Stimulated activated CD4-positive, alpha-beta T cell treated with anti-CD3 and anti-CD28 coated beads, Interleukin-4, amount 100 ng/mL, for 24 hours (primary cell): ENCODE data around the gene MKLN1.

Experiments used
- DNase-seq: peaks from one replicate; pipeline ENCODE4 v3.0.0-alpha.2; 2020

The MKLN1 gene

DNA sequence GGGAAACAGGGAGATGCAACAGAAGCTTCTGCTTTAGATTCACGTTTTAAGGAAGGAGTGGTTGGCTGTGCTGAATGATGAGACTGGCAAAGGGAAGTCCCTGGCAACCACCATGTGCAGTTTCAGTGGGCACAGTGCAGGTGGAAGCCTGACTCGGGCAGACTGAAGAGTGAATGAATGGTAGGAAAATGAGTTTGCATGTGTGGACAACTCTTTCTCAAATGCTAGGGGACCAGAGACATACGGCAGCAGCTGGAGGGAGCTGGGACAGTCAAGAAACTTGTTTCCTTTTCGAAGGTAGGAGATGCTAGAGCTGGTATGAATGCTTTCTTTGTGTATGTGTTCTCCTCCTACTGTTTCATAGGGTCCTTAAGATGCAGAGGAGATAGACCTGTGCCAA, 199.8 kb downstream of the MKLN1 start:
- DNase-seq: no peak

DNA sequence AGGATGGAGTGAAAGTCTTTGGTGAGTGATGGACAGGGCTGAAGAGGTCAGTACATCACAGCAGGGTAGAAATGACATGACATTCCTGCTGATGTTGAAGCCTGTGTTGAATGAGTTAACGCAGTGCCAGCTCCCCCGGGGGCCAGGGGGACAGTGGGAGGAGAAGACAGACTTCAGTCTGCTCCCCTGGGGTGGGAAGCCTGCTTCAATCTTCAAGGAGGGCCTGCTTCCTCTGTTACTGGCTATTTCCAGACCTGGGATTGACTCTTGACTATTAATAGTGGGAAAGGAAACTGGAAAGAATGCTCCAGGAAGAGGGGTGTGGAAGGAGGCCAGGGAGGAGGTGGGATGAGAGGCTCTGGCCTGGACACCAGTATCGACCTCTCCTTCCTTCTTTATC, 201.5 kb downstream of the MKLN1 start:
- DNase-seq: no peak

DNA sequence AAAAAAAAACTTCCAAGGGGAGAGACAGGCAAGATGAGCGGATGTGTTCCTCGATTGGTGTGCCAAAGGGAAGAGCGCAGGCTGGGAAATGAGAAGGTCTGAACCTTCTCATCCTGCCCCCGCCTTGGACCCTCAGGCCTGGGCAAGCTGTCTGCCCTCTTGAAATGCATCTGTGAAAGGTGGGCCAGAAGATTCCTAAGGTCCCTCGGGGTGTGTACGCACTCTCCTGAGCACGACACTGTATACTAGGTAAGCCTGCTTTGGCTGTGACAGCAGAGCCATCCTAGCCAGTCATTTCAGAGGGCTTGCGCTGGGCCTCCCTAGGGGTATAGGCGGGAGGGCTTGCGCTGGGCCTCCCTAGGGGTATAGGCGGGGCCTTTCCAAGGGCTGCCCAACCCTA, 201.9 kb downstream of the MKLN1 start:
- no peak for DNase-seq

DNA sequence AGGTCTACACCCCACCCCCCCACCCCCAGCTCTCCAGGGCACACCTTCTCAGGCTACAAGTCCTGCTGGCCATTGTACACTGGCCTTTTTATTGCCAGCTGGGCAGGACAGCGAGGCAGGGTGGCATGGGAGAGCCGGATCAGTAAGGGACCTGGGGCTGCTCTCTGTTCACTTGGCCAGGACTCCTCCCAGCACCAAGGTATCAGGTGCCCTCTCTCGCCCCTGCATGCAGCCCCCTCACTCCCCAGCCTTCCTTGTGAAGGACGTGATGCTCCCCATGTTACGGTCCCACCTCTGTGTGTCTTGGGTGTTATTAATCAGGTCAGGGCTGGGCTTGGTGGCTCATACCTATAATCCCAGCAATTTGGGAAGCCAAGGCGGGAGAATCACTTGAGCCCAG, 202.5 kb downstream of the MKLN1 start:
- no peak for DNase-seq

DNA sequence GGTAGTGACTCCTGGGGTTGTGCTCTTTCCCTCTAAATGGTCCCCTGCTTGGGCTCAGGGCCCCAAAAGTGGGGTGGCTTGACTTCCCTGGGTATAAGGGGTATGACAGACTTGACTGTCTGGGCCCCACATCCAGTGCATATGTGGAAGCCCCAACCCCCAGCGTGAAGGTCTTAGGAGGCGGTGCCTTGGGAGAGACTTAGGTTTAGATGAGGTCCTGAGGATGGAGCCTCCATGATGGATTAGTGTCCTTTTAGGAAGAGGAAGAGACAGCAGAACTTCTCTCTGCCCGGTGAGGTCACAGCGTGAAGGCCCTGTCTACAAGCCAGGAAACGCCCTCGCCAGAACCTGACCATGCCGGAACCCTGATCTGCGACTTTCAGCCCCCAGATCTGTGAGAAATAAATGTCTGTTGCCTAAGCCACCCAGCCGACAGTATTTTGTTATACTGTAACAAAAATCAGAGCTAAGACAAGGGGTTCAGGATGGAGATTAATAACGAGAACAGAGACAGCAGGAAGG, 205.0 kb downstream of the MKLN1 start:
- DNase-seq: no peak

DNA sequence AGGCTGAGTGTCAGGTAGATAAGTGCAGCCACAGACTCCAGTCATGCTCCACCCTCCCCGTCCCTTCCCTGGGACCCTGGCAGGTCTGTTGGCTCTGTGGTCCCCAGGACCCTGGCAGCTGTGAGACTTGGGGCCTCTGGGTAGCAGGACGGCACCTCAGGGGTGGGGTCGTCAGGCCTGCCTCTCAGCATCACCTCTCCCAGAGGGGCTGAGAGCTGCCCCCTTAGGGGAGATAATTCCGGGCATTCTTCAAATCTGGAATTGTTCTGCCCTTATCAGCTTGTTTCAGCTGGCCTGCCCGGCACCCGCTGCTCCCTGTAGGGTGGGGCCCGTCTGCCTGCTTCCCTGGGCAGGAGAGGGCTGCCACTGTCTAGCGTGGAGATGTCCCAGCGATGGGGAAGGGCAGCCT, 205.5 kb downstream of the MKLN1 start:
- no peak for DNase-seq

DNA sequence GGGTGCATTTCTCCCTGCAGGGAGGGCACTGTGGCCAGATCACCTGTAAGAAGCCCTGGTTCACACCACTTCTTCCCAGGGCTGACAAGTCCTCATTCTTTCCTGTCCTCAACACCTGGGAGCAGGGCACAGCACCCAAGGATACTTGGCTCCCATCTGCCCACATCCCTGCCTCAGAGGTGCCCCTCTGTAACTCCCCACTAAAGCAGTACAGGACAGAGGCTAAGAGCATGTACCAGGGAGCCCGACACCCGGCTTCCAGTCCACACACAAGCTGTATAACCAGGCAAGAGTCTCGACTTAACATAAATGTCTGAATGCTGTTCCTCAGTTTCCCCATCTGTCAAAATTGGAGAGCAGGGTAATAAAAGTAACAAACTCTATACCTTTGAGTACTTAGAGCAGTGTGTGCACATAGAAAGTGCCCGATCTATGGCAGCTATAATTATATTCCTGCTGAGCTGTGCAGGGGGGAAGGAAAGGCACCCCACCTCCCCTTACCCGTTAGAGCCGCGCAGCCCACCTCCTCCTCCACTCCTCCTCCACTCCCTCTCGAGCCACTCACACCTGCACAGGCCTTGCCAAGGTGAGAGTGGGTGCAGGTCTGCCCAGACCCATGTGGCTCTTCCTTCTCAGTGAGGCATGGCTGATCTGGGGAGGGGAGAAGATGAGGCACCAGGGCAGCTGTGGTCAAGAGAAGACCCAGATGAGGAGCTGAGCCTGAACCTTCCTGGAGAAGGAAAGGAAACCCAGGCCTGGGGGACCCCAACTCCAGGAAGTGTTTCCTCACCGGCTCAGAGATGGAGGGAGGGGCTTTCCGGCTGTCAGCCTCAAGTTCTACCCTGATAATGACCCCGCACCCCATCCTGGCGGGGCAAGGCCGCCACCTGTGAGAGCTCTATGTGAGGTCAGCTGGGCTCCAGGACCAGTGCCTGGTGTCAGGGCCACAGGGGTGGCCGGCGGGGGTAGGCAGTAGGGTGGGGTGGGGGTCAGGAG, 206.2 kb downstream of the MKLN1 start:
- DNase-seq: no peak

DNA sequence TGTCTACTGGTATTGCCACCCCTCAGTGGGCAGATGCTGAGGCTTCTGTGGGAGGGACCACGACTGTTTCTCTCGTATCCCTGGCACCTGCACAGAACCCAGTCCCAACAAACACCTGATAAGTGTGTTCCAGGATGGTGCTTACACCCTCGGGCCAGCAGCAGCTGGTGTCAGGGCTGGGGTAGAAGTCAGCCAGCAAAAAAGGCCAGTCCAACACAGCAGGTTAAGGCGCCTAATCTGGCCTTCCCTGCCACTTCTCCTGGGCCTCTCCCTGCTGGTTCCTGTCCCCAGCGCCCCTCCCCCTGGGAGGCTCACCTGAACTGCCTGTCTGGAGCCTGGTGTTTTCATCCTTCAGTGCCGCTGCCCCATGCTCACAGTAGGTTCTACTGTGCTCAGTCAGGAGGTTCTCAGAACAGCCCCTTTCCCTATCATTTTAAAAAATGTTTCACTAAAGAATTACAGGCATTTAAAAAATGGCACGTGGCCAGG, 208.7 kb downstream of the MKLN1 start:
- DNase-seq: no peak

DNA sequence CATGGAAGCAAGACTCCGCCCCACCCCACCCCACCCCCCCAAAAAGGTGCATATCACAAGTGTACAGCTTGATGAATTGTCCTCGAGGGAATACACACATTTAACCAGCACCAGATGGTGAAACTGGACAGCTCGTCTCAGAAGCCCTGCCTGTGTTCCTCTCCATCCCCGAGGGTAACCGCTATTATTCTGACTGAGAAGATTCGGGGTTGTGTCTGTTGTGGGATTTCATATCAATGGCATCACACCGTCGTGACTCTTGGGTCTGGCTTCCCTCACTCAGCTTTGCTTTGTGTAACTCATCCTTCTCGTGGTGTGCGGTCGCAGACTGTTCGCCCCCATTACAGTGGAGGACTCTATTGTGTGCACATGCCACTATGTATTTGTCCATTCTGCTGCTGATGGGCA, 209.9 kb downstream of the MKLN1 start:
- no peak for DNase-seq

DNA sequence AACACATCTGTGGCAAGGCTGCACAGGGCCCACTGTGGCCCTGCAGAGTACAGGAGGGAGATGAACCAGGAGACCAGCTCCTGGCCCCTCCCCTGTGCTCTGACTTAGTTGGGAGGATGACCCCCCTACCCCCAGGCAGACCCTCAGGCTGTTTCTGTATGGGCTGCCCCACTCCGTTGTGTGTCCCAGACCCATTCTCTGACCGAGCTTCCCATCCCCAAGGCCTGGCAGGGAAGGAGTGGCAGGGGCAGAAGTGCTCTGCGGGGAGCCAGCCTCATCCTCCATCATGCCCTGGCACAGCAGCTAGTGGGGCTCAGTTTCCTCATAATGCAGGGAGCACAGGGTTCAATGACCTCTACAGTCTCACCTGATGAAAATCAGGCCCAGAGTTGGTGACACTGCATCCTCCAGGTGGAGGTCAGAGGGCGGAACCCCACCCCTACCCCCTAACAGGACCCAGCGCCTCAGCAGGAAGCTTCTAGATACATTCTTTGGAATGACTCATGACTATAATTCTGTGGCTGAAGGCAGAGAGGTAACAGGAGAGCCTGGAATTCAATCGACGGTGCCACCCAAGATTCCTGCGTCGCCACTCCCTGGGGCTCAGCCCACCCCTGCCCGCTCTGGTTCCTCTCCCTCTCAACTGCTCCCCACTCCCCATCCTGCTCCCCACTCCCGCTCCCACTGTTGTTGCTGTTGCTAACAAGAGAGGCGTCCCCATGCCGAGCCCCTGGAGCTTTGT, 210.6 kb downstream of the MKLN1 start:
- DNase-seq: no peak

DNA sequence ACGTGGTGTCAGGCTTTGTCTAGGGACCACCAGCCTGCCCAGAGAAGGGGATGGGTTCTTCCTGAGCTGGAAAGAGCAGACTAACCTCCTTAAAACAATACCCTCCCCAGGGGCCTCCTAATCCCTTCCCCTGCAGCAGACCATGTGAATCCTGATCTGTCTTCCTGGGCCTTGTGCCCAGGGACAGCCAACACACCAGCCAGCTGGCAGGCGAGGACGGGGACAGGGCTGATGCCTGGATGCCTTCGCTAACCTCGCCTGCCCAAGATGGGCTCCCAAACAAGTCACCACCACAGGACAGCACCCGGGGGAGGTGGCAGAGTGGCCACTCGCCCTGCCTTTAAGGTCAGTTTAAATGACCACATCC, 211.1 kb downstream of the MKLN1 start:
- no peak for DNase-seq

DNA sequence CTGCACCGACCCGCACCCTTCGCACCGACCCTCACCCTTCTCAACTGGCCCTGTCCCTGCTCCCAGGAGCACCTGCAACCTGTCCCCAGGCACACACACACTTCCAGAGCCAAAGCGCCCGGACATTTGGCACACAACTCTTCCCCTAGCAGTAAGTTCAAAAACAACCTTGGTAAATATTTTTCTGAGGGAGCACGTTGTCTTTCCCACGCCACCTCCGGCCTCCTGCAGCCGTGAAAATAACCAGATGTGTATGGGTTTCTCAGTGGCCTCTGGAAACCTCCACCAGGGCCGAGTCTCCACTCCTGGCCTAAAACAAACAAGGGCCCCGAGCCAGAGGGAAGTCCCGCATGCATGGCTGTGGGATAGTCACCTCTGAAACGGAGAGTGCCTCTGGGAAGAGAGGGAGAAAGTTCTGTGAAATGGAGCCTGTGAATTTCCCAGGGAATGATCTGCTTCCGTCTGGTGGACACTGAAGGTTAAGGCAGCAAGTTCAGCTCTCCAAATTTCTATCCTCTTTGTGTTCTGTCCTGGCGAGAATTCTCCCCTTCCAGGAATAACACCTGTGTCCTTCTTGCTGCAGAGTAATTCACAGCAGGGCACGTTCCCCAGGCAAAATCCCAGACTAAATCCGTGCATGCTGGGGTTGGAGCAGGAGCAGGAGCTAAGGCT, 213.0 kb downstream of the MKLN1 start:
- DNase-seq: no peak

DNA sequence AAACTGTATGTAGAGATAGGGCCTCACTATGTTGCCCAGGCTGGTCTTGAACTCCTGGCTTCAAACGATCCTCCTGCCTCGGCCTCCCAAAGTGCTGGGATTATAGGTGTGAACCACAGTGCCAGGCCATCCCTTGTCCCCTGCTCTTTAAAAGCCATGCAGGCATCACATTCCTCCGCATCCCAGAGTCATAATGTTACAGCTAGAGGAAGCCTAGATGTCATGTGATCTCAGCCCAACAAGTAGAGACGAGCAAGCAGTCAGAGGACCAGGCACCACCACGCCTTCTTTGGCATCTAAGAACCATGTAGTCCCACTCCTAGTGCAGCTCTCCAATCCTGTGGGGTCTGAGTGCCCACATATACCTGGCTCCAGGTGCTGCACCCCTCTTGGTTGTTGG, 215.6 kb downstream of the MKLN1 start:
- no peak for DNase-seq

DNA sequence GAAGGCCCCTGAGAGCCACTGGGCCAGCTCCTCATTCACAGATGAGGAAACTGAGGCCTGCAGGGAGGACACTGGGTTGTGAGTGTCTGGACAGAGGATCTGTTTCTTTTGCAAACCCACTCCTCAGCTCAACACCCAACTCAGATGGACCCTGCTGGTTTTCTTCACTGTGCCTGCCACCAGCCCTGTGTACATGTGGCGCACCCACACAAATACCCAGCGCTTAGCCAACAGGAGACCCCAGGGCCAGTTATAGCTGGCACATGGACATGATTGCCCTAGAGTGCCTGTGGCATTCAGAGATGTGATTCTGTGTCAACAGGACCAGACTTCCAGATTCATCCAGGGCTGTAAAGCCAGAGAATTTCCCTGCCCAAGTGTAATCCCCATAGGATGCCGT, 216.3 kb downstream of the MKLN1 start:
- no peak for DNase-seq

DNA sequence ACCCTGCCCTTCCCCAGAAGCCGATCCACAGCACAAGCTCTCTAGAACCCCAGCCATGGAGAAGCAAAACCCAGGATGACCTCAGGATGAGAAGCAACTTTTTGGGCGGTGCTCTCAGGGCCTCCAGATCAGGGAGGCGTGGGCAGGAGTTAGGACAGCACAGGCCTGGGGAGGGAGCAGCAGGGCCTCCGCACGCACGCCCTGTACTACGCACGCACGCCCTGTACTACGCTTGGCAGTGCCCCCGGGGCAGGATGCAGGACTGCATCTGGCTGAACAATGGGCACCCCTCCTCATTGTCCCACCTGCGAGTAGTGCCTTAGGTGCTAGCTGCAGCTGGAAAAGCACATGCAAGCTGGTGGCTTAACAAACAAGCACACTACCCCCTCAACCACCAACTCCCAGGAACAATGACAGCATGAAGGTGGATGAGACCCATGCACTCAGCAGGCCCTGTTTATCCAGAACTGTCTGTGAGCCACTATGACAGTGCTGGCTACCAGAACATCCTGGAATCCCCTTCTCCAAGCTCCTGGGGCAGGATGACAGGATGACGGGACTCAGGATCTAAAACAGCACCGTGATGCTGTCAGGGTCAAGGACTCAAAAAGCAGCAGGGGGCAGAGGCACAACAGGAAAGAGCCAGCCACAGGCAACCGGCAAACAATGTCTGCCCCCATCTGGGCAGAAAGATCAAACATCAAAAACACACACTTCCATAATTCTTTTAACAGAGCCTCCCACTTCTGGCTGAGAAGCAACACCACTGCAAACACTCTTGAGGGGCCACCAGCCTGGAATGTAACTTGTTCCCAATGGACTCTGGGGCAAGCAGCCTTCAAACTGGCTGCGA, 217.0 kb downstream of the MKLN1 start:
- DNase-seq: no peak

DNA sequence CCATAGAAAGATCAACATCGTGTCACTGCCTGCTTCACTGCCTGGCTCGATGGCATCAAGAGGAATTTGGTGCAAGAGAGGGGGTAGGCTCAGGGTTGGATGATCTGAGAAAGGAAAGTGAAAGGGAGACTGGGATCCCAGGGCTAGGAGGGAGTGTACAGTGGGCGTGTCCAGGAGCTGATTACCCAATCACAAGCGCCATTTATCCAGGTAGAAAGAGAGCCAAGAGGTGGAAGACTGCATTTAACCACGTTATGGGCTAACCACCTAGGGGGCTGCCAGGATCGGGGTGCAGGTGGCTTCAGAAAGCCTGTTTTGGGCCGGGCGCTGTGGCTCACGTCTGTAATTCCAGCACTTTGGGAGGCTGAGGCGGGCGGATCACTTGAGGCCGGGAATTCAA, 218.4 kb downstream of the MKLN1 start:
- no peak for DNase-seq
